ENCODE results near the gene THNSL1. TPM values are rescaled to one million over a fixed set of nuclear protein-coding genes. Genes with fewer than 3 reads are reported as not detected.

Gene THNSL1
- total RNA-seq, 1 donor from 2014 or later, result 6.5 TPM

DNA sequence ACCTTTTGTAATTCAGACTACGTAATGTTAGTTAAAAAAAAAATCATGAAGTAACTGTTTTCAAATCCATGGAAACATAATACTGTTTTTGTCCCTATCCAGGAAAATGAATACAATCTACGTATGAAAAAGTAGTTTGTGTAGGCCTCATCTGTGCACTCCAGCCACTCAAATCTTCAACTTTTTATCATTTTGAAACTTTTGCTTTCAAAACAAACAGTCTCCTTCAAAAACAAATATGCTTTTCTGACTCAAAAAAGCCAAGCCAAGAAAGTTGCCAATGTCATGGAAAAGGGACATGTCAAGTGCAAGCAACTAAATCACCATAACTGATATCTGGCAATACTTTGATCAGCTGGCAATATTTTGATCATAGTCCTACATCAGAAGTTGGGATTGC, 13.1 kb downstream of the THNSL1 start:
- no peak for DNase-seq (ENCODE audit: low spot score, unreplicated experiment)
- TF ChIP-seq, protein P1, sequence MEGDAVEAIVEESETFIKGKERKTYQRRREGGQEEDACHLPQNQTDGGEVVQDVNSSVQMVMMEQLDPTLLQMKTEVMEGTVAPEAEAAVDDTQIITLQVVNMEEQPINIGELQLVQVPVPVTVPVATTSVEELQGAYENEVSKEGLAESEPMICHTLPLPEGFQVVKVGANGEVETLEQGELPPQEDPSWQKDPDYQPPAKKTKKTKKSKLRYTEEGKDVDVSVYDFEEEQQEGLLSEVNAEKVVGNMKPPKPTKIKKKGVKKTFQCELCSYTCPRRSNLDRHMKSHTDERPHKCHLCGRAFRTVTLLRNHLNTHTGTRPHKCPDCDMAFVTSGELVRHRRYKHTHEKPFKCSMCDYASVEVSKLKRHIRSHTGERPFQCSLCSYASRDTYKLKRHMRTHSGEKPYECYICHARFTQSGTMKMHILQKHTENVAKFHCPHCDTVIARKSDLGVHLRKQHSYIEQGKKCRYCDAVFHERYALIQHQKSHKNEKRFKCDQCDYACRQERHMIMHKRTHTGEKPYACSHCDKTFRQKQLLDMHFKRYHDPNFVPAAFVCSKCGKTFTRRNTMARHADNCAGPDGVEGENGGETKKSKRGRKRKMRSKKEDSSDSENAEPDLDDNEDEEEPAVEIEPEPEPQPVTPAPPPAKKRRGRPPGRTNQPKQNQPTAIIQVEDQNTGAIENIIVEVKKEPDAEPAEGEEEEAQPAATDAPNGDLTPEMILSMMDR (IDR thresholded peaks at IDR 0.05; ENCODE audit: unreplicated experiment), result no peak
- no peaks in the 10 kb centered on the region for H3K36me3 Mint-ChIP-seq (ENCODE audit: insufficient read depth)
- H3K9me3 Mint-ChIP-seq (ENCODE audit: low read depth), result peaks cover 6% of the 10 kb centered on the region
- peaks cover 7% of the 10 kb centered on the region for H3K4me1 Mint-ChIP-seq (ENCODE audit: low read depth)
- H3K27ac Mint-ChIP-seq, result no peak overlapping the region
- H3K4me3 Mint-ChIP-seq (ENCODE audit: low read depth), result no peak overlapping the region
- no peaks in the 10 kb centered on the region for H3K27me3 Mint-ChIP-seq

DNA sequence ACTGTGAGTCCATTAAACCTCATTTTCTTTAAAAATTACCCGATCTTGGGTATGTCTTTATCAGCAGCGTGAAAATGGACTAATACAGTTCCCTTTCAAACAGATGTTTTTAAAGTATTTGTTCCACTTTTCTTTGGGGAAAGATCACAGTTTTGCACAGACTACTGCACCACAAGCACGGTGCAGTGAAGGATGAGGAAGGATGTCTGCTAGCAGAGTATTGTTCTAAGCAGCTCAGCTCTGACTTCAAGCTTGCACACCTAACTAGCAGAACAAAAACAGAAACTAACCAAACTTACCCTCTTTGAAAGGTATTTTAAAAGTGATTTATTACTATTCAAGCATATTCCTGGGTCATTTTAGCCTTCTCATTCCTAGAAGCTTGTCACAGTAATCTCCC, 20.0 kb downstream of the THNSL1 start:
- peaks cover 31% of the 10 kb centered on the region for H3K4me1 Mint-ChIP-seq (ENCODE audit: low read depth)
- H3K27me3 Mint-ChIP-seq, result no peaks in the 10 kb centered on the region
- H3K9me3 Mint-ChIP-seq (ENCODE audit: low read depth), result no peaks in the 10 kb centered on the region
- peak overlapping the region; percentile 18 for H3K27ac Mint-ChIP-seq
- DNase-seq (ENCODE audit: low spot score, unreplicated experiment), result no peak
- TF ChIP-seq, protein P1 (IDR thresholded peaks at IDR 0.05; ENCODE audit: unreplicated experiment), result no peak
- no peak overlapping the region for H3K4me3 Mint-ChIP-seq (ENCODE audit: low read depth)
- no peaks in the 10 kb centered on the region for H3K36me3 Mint-ChIP-seq (ENCODE audit: insufficient read depth)

DNA sequence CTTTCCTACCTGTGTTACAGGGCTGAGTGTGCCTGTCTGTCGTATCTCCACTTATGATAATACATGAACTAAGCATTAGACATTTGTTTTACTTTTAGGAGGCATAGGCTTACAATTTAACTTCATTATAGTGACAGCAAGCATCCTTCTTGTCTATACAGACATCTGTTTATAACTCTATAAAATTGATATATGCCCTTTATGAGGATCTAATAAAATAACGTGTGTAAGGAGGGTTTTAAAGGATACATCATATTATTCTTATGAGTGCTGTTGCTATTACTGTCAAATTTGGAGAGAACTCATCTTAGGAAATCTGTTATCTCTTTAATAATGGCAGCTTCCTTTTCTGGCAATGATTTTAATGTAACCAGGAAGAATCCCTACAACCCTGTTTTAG, 21.9 kb downstream of the THNSL1 start:
- no peak overlapping the region for H3K27ac Mint-ChIP-seq
- H3K4me3 Mint-ChIP-seq (ENCODE audit: low read depth), result no peak overlapping the region
- DNase-seq (ENCODE audit: low spot score, unreplicated experiment), result no peak
- TF ChIP-seq, protein P1 (IDR thresholded peaks at IDR 0.05; ENCODE audit: unreplicated experiment), result no peak
- H3K36me3 Mint-ChIP-seq (ENCODE audit: insufficient read depth), result no peaks in the 10 kb centered on the region
- no peaks in the 10 kb centered on the region for H3K27me3 Mint-ChIP-seq
- no peaks in the 10 kb centered on the region for H3K9me3 Mint-ChIP-seq (ENCODE audit: low read depth)
- peaks cover 33% of the 10 kb centered on the region for H3K4me1 Mint-ChIP-seq (ENCODE audit: low read depth)

GRCh38 chr10:25039531-25039930, 23.1 kb downstream of the THNSL1 start:
- Mint-ChIP-seq H3K9me3 (ENCODE audit: low read depth) (no peaks in the 10 kb centered on the region), H3K27ac (no peak overlapping the region), H3K4me1 (ENCODE audit: low read depth) (peaks cover 33% of the 10 kb centered on the region), H3K4me3 (ENCODE audit: low read depth) (no peak overlapping the region), H3K36me3 (ENCODE audit: insufficient read depth) (no peaks in the 10 kb centered on the region), H3K27me3 (no peaks in the 10 kb centered on the region)
- DNase-seq (ENCODE audit: low spot score, unreplicated experiment), result no peak
- TF ChIP-seq, protein P1 (IDR thresholded peaks at IDR 0.05; ENCODE audit: unreplicated experiment), result no peak

- no peak for DNase-seq (ENCODE audit: low spot score, unreplicated experiment)
- H3K9me3 Mint-ChIP-seq (ENCODE audit: low read depth), result peaks cover 13% of the 10 kb centered on the region
- H3K36me3 Mint-ChIP-seq (ENCODE audit: insufficient read depth), result no peaks in the 10 kb centered on the region
- H3K27me3 Mint-ChIP-seq, result peaks cover 6% of the 10 kb centered on the region
- no peak overlapping the region for H3K27ac Mint-ChIP-seq
- H3K4me1 Mint-ChIP-seq (ENCODE audit: low read depth), result peaks cover 2% of the 10 kb centered on the region
- TF ChIP-seq, protein P1 (IDR thresholded peaks at IDR 0.05; ENCODE audit: unreplicated experiment), result no peak
- H3K4me3 Mint-ChIP-seq (ENCODE audit: low read depth), result no peak overlapping the region
These were observed 30.2 kb downstream of the THNSL1 start for GRCh38 chr10:25046641-25047040.

All from progenitor cell of endocrine pancreas (in vitro differentiated cells).